Measurements from ENCODE around the gene PTPRN2. TPM values are rescaled to one million over a fixed set of nuclear protein-coding genes. Genes with fewer than 3 reads are reported as not detected.

PTPRN2 gene
- polyA plus RNA-seq, 1 of the 3 experiments (the other 2 are of a cell fraction), result 4.0 TPM

GRCh38 chr7:157605638-157606037 is 982.0 kb downstream of the PTPRN2 start (continued):
- TF ChIP-seq REST (IDR thresholded peaks at IDR 0.05; ENCODE audit: low read depth, low read length), result no peak

GRCh38 chr7:157604661-157605381 is 982.8 kb downstream of the PTPRN2 start:
- no peak for DNase-seq
- TF ChIP-seq CTCF (IDR thresholded peaks at IDR 0.05) (no peak), ELF1 (IDR thresholded peaks at IDR 0.05) (no peak)
- Histone ChIP-seq H3K4me2 (no peak overlapping the region), H4K20me1 (ENCODE audit: insufficient read depth) (no peaks in the 10 kb centered on the region), H3K9ac (no peak overlapping the region), H3K4me3 (ENCODE audit: low read depth in 2 of 2, low read length in 1 of 2) (no peak overlapping the region), H3K4me1 (ENCODE audit: control insufficient read depth in 1 of 2, insufficient read depth in 2 of 2, low read depth in 1 of 2, low read length in 1 of 2) (no peaks in the 10 kb centered on the region; a peak in 1 of 4 replicates), H3K9me3 (no peaks in the 10 kb centered on the region), H3F3A (replicated peaks; ENCODE audit: insufficient read depth) (no peaks in the 10 kb centered on the region), H2AFZ (ENCODE audit: low read depth) (no peak overlapping the region), H3K27me3 (ENCODE audit: insufficient read depth) (no peaks in the 10 kb centered on the region), H3K79me2 (ENCODE audit: insufficient read depth) (no peaks in the 10 kb centered on the region), H3K9me2 (no peaks in the 10 kb centered on the region), H3K27ac (ENCODE audit: low read depth in 2 of 2, low read length in 1 of 2) (no peak overlapping the region), H3K36me3 (replicated peaks in 1 of 2; ENCODE audit: control insufficient read depth in 1 of 2, insufficient read depth in 2 of 2, low read length in 1 of 2) (no peaks in the 10 kb centered on the region)
- POLR2A ChIA-PET, result no interaction called here
- CTCF ChIA-PET, result interaction anchor here (1.3 kb wide), 1 partner anchor 14 kb away, joined by 3 read pairs; no protein-coding TSS in a partner anchor
- WGBS (ENCODE audit: low lambda C conversion rate), result 84% methylated on average over 21 of the region's 21 CpGs

GRCh38 chr7:157603716-157604115 is 983.9 kb downstream of the PTPRN2 start:
- WGBS (ENCODE audit: low lambda C conversion rate), result 89% methylated on average over 17 of the region's 21 CpGs
- no peaks in the 10 kb centered on the region for H3K9me3 ChIP-seq
- no peaks in the 10 kb centered on the region for H3K27me3 ChIP-seq (ENCODE audit: insufficient read depth)
- H3K9me2 ChIP-seq, result no peaks in the 10 kb centered on the region
- CTCF ChIA-PET, result interaction anchor here (2.0 kb wide), 1 partner anchor 271 kb away, joined by 4 read pairs; no protein-coding TSS in a partner anchor
- no peak overlapping the region for H3K4me3 ChIP-seq (ENCODE audit: low read depth in 2 of 2, low read length in 1 of 2)
- H3K4me2 ChIP-seq, result no peak overlapping the region
- POLR2A ChIA-PET, result no interaction called here
- no peak overlapping the region for H3K27ac ChIP-seq (ENCODE audit: low read depth in 2 of 2, low read length in 1 of 2)
- DNase-seq, result no peak
- no peak overlapping the region for H2AFZ ChIP-seq (ENCODE audit: low read depth)
- H3K79me2 ChIP-seq (ENCODE audit: insufficient read depth), result no peaks in the 10 kb centered on the region
- no peaks in the 10 kb centered on the region for H4K20me1 ChIP-seq (ENCODE audit: insufficient read depth)
- no peaks in the 10 kb centered on the region for H3F3A ChIP-seq (replicated peaks; ENCODE audit: insufficient read depth)
- no peaks in the 10 kb centered on the region; a peak in 1 of 4 replicates for H3K4me1 ChIP-seq (ENCODE audit: control insufficient read depth in 1 of 2, insufficient read depth in 2 of 2, low read depth in 1 of 2, low read length in 1 of 2)
- H3K36me3 ChIP-seq (replicated peaks in 1 of 2; ENCODE audit: control insufficient read depth in 1 of 2, insufficient read depth in 2 of 2, low read length in 1 of 2), result no peaks in the 10 kb centered on the region
- TF ChIP-seq CHD2 (IDR thresholded peaks at IDR 0.05; ENCODE audit: low read length, partially characterized antibody), result no peak
- TF ChIP-seq GATA2 (CRISPR knock-in tag; IDR thresholded peaks at IDR 0.05), result no peak
- no peak for TF ChIP-seq YY1 (IDR thresholded peaks at IDR 0.05; ENCODE audit: low read depth)
- TF ChIP-seq EP300 (IDR thresholded peaks at IDR 0.05; ENCODE audit: borderline replicate concordance in 1 of 2, low read depth in 1 of 2, low read length in 1 of 2), result no peak
- no peak for TF ChIP-seq REST (IDR thresholded peaks at IDR 0.05; ENCODE audit: low read depth, low read length)
- H3K9ac ChIP-seq, result no peak overlapping the region
